K562 (cell line): ENCODE results near the gene ZNF189. TPM values are rescaled to one million over a fixed set of nuclear protein-coding genes. Genes with fewer than 3 reads are reported as not detected.

Source experiments
- CBX8 ChIP-seq: fragments of 200-600 bp; sonication (generic); IDR thresholded peaks from 2 replicates; pipeline ENCODE4 v1.6.1; 2012; ENCODE audit warnings: borderline replicate concordance, mixed run types, low read depth, mild to moderate bottlenecking, moderate library complexity, mixed read lengths, low read length, control low read depth, inconsistent platforms; ENCODE audit not compliant: poor library complexity, severe bottlenecking; ENCODE audit errors: extremely low read depth
- CREM ChIP-seq: IDR thresholded peaks from 2 replicates; pipeline ENCODE4 v1.6.1; 2014; ENCODE audit warnings: antibody characterized with exemption, low read depth
- DNMT1 ChIP-seq: fragments of 450-650 bp; IDR thresholded peaks from 2 replicates; pipeline ENCODE4 v1.6.1; 2016; ENCODE audit warnings: antibody characterized with exemption, mild to moderate bottlenecking
- HNRNPH1 ChIP-seq: fragments of 200-400 bp; formaldehyde crosslinking; optimal IDR thresholded peaks from 2 replicates; pipeline ENCODE3; 2017; ENCODE audit warnings: low read depth, mild to moderate bottlenecking, low read length, moderate library complexity
- KAT2B ChIP-seq: IDR thresholded peaks from one replicate; pipeline ENCODE4 v1.6.1; 2012; ENCODE audit warnings: low read depth, mild to moderate bottlenecking, control low read depth, inconsistent platforms, low read length, moderate library complexity
- NEUROD1 ChIP-seq: fragments of 150-350 bp; IDR thresholded peaks from 2 replicates; pipeline ENCODE4 v1.6.1; 2014; ENCODE audit warnings: borderline replicate concordance, low read length, low read depth; ENCODE audit not compliant: partially characterized antibody
- POLR3A ChIP-seq: IDR thresholded peaks from 2 replicates; pipeline ENCODE4 v1.6.1; 2011; ENCODE audit warnings: borderline replicate concordance, mild to moderate bottlenecking, moderate library complexity; ENCODE audit not compliant: insufficient read length, insufficient read depth; ENCODE audit errors: extremely low read depth
- RBFOX2 ChIP-seq: fragments of 200-400 bp; formaldehyde crosslinking; IDR thresholded peaks from 2 replicates; pipeline ENCODE4 v1.6.1; 2017; ENCODE audit warnings: low read depth, mild to moderate bottlenecking, low read length, moderate library complexity
- ZNF121 ChIP-seq: sonication (generic); formaldehyde crosslinking; conservative IDR thresholded peaks from 2 replicates; pipeline ENCODE4 v1.8.0; 2022; ENCODE audit warnings: missing genetic modification reagents
- ZNF445 ChIP-seq: fragments of 250-450 bp; sonication (Bioruptor Pico); IDR thresholded peaks from 2 replicates; pipeline ENCODE4 v1.4.0; 2020; ENCODE audit warnings: low read depth, mild to moderate bottlenecking, moderate library complexity
- ZNF699 ChIP-seq: fragments of 250-450 bp; sonication (Bioruptor Pico); IDR thresholded peaks from 2 replicates; pipeline ENCODE4 v1.8.0; 2021; ENCODE audit warnings: mild to moderate bottlenecking, moderate library complexity; ENCODE audit not compliant: insufficient replicate concordance
- polyA plus RNA-seq, 8 experiments: library from polyadenylated mRNA; depleted of rRNA in 4 of 8; stranded (reverse) in 5 of 8; unstranded in 3 of 8; fragments of >200 nt; fragmentation: Nextera tagmentation in 2 of 8; fragmentation: Illumina TruSeq in 1 of 8; extraction: Ambion mirVana in 2 of 8; extraction: Trizol in 1 of 8; gene quantifications; 2 replicates each; pipeline versions ENCODE4 v1.2.1 to v1.2.3, GENCODE V29; 2011 to 2014; ENCODE audit warnings: inconsistent platforms in 1 of 8, missing spikeins in 1 of 8
- total RNA-seq, 7 experiments: library from RNA; depleted of rRNA in 6 of 7; stranded (reverse); fragments of >200 nt in 6 of 7; fragmentation: Illumina TruSeq in 2 of 7; extraction: Trizol in 2 of 7; gene quantifications; 2 replicates each; pipeline versions ENCODE4 v1.2.1 to v1.2.3, GENCODE V29; 2011 to 2021; ENCODE audit warnings: low replicate concordance in 1 of 7
- TF ChIP-seq, protein P1 (sequence below): fragments of 200-800 bp; sonication (Bioruptor generic); IDR thresholded peaks from 2 replicates; pipeline ENCODE4 v1.6.1; 2017; ENCODE audit warnings: missing genetic modification characterization, missing compliant biosample characterization
- TF ChIP-seq, protein P2 (sequence below): sonication (generic); IDR thresholded peaks from 2 replicates; pipeline ENCODE4 v1.6.1; 2016
- TF ChIP-seq, protein P3 (sequence below): fragments of 200-800 bp; sonication (Bioruptor generic); IDR thresholded peaks from 2 replicates; pipeline ENCODE4 v1.6.1; 2016; ENCODE audit warnings: missing genetic modification characterization, missing compliant biosample characterization
- TF ChIP-seq, protein P4 (sequence below): fragments of 450-650 bp; formaldehyde crosslinking; IDR thresholded peaks from 2 replicates; pipeline ENCODE4 v1.4.0; 2020; ENCODE audit warnings: mild to moderate bottlenecking, moderate library complexity
- TF ChIP-seq, protein P5 (sequence below), 2 experiments: fragments of 450-650 bp in 1 of 2; sonication (generic) in 1 of 2; formaldehyde crosslinking in 1 of 2; IDR thresholded peaks in 1 of 2; conservative IDR thresholded peaks in 1 of 2; 2 replicates each; pipeline versions ENCODE4 v1.6.1 to v1.8.1; 2016 to 2023; ENCODE audit warnings: mild to moderate bottlenecking in 2 of 2, moderate library complexity in 2 of 2, inconsistent platforms in 1 of 2, missing genetic modification reagents in 1 of 2

ZNF189 gene
- total and polyA plus RNA-seq, 9 of the 15 experiments (the other 6 are each of a cell fraction or from before 2014, with no cell fraction given), result 2.4 to 15.3 (median 6.4) TPM

DNA sequence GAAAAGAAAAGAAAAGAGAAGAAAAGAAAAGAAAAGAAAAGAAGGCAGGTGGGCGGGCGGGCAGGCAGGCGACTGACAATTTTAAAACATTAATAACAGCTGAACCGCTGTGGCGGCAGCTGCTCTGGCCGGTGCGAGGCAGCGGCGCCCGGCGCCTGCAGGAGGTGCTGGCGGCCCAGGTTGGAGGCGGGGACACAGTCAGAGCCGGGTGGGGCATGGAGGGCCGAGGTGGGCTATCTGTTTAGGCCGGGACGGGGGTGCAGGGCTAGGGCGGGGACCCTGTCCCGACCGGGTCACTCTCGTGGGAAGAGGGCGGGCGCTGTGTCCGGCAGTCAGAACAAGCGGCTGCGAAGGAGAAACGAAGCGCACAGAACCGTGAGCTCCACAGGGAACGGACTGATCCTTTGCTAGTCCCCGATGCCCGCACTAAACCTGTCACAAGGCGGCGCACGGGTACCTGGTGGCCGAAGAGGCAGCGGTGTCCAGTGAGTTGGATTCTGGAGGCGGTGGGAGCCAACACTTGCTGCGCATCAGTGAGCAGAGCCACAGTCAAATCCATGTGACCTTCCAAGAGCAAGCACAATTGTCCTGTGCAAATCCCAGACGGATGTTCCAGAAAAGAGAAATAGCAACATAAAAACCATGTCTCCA, 50.5 kb downstream of the ZNF189 start (continued):
- TF ChIP-seq ZNF121 (CRISPR knock-in tag) (peak; percentile 40; the same call in 1 of the 2 replicates), ZNF699 (no peak), ZNF445 (CRISPR knock-in tag) (no peak), CREM (no peak), HNRNPH1 (no peak), RBFOX2 (peak; percentile 43; the same call in 1 of the 2 replicates), NEUROD1 (no peak), CBX8 (no peak), KAT2B (no peak), DNMT1 (no peak), POLR3A (no peak)
- TF ChIP-seq, protein P1, sequence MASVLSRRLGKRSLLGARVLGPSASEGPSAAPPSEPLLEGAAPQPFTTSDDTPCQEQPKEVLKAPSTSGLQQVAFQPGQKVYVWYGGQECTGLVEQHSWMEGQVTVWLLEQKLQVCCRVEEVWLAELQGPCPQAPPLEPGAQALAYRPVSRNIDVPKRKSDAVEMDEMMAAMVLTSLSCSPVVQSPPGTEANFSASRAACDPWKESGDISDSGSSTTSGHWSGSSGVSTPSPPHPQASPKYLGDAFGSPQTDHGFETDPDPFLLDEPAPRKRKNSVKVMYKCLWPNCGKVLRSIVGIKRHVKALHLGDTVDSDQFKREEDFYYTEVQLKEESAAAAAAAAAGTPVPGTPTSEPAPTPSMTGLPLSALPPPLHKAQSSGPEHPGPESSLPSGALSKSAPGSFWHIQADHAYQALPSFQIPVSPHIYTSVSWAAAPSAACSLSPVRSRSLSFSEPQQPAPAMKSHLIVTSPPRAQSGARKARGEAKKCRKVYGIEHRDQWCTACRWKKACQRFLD (CRISPR knock-in tag), result no peak
- TF ChIP-seq, protein P2, sequence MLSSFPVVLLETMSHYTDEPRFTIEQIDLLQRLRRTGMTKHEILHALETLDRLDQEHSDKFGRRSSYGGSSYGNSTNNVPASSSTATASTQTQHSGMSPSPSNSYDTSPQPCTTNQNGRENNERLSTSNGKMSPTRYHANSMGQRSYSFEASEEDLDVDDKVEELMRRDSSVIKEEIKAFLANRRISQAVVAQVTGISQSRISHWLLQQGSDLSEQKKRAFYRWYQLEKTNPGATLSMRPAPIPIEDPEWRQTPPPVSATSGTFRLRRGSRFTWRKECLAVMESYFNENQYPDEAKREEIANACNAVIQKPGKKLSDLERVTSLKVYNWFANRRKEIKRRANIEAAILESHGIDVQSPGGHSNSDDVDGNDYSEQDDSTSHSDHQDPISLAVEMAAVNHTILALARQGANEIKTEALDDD, result peak; percentile 58; the same call in 1 of the 2 replicates
- TF ChIP-seq, protein P3, sequence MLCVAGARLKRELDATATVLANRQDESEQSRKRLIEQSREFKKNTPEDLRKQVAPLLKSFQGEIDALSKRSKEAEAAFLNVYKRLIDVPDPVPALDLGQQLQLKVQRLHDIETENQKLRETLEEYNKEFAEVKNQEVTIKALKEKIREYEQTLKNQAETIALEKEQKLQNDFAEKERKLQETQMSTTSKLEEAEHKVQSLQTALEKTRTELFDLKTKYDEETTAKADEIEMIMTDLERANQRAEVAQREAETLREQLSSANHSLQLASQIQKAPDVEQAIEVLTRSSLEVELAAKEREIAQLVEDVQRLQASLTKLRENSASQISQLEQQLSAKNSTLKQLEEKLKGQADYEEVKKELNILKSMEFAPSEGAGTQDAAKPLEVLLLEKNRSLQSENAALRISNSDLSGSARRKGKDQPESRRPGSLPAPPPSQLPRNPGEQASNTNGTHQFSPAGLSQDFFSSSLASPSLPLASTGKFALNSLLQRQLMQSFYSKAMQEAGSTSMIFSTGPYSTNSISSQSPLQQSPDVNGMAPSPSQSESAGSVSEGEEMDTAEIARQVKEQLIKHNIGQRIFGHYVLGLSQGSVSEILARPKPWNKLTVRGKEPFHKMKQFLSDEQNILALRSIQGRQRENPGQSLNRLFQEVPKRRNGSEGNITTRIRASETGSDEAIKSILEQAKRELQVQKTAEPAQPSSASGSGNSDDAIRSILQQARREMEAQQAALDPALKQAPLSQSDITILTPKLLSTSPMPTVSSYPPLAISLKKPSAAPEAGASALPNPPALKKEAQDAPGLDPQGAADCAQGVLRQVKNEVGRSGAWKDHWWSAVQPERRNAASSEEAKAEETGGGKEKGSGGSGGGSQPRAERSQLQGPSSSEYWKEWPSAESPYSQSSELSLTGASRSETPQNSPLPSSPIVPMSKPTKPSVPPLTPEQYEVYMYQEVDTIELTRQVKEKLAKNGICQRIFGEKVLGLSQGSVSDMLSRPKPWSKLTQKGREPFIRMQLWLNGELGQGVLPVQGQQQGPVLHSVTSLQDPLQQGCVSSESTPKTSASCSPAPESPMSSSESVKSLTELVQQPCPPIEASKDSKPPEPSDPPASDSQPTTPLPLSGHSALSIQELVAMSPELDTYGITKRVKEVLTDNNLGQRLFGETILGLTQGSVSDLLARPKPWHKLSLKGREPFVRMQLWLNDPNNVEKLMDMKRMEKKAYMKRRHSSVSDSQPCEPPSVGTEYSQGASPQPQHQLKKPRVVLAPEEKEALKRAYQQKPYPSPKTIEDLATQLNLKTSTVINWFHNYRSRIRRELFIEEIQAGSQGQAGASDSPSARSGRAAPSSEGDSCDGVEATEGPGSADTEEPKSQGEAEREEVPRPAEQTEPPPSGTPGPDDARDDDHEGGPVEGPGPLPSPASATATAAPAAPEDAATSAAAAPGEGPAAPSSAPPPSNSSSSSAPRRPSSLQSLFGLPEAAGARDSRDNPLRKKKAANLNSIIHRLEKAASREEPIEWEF, result no peak
- TF ChIP-seq, protein P4, sequence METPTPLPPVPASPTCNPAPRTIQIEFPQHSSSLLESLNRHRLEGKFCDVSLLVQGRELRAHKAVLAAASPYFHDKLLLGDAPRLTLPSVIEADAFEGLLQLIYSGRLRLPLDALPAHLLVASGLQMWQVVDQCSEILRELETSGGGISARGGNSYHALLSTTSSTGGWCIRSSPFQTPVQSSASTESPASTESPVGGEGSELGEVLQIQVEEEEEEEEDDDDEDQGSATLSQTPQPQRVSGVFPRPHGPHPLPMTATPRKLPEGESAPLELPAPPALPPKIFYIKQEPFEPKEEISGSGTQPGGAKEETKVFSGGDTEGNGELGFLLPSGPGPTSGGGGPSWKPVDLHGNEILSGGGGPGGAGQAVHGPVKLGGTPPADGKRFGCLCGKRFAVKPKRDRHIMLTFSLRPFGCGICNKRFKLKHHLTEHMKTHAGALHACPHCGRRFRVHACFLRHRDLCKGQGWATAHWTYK (CRISPR knock-in tag), result no peak
- TF ChIP-seq, protein P5, sequence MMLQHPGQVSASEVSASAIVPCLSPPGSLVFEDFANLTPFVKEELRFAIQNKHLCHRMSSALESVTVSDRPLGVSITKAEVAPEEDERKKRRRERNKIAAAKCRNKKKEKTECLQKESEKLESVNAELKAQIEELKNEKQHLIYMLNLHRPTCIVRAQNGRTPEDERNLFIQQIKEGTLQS (IDR thresholded peaks at IDR 0.05), result no peak
- TF ChIP-seq, protein P5 (CRISPR knock-in tag; conservative IDR thresholded peaks at IDR 0.05), result no peak
